K562 (cell line): Measurements from ENCODE around the gene FAM234A. TPM values are rescaled to one million over a fixed set of nuclear protein-coding genes. Genes with fewer than 3 reads are reported as not detected.

Source experiments
- DNMT1 ChIP-seq: fragments of 450-650 bp; IDR thresholded peaks from 2 replicates; pipeline ENCODE4 v1.6.1; 2016; ENCODE audit warnings: antibody characterized with exemption, mild to moderate bottlenecking
- ETV5 ChIP-seq: sonication (generic); formaldehyde crosslinking; IDR thresholded peaks from 2 replicates; pipeline ENCODE4 v1.4.0; 2020; ENCODE audit warnings: low read depth, mild to moderate bottlenecking, missing genetic modification reagents
- HEY1 ChIP-seq: fragments of 250-450 bp; sonication (Bioruptor Pico); IDR thresholded peaks from 2 replicates; pipeline ENCODE4 v1.5.0; 2020; ENCODE audit warnings: mild to moderate bottlenecking, moderate library complexity, borderline replicate concordance
- HNRNPLL ChIP-seq: fragments of 200-400 bp; formaldehyde crosslinking; IDR thresholded peaks from 2 replicates; pipeline ENCODE4 v1.6.1; 2017; ENCODE audit warnings: low read length, low read depth, mild to moderate bottlenecking; ENCODE audit not compliant: poor library complexity, severe bottlenecking
- KDM1A ChIP-seq, 2 experiments: fragments of 450-650 bp; IDR thresholded peaks; 2 replicates each; pipeline ENCODE4 v1.6.1; 2016; ENCODE audit warnings: mild to moderate bottlenecking in 2 of 2
- KLF13 ChIP-seq: fragments of 450-650 bp; IDR thresholded peaks from 2 replicates; pipeline ENCODE4 v1.6.1; 2016; ENCODE audit warnings: missing genetic modification characterization, low read depth, mild to moderate bottlenecking, missing compliant biosample characterization, moderate library complexity, borderline replicate concordance
- MYNN ChIP-seq, 2 experiments: sonication (generic); formaldehyde crosslinking in 1 of 2; IDR thresholded peaks; 2 replicates each; pipeline versions ENCODE4 v1.5.0 to v1.6.1; 2016 to 2020; ENCODE audit warnings: antibody characterized with exemption in 1 of 2, missing genetic modification reagents in 1 of 2
- NUFIP1 ChIP-seq: fragments of 450-650 bp; IDR thresholded peaks from 2 replicates; pipeline ENCODE4 v1.6.1; 2018; ENCODE audit not compliant: partially characterized antibody
- POLR2A ChIP-seq: fragments of 450-650 bp; conservative IDR thresholded peaks from 2 replicates; pipeline ENCODE4 v1.6.1; 2016
- PTRF ChIP-seq: fragments of 450-650 bp; IDR thresholded peaks from 2 replicates; pipeline ENCODE4 v1.6.1; 2016; ENCODE audit warnings: mild to moderate bottlenecking, missing genetic modification characterization, missing compliant biosample characterization
- WHSC1 ChIP-seq: IDR thresholded peaks from one replicate; pipeline ENCODE4 v1.6.1; 2012; ENCODE audit warnings: low read length, control low read depth, inconsistent platforms
- ZNF436 ChIP-seq: fragments of 250-450, 450-650 bp; sonication (Bioruptor Pico); formaldehyde crosslinking; IDR thresholded peaks from 2 replicates; pipeline ENCODE4 v1.7.0; 2020; ENCODE audit warnings: mild to moderate bottlenecking
- polyA plus RNA-seq, 8 experiments: library from polyadenylated mRNA; depleted of rRNA in 4 of 8; stranded (reverse) in 5 of 8; unstranded in 3 of 8; fragments of >200 nt; fragmentation: Nextera tagmentation in 2 of 8; fragmentation: Illumina TruSeq in 1 of 8; extraction: Ambion mirVana in 2 of 8; extraction: Trizol in 1 of 8; gene quantifications; 2 replicates each; pipeline versions ENCODE4 v1.2.1 to v1.2.3, GENCODE V29; 2011 to 2014; ENCODE audit warnings: inconsistent platforms in 1 of 8, missing spikeins in 1 of 8
- total RNA-seq, 7 experiments: library from RNA; depleted of rRNA in 6 of 7; stranded (reverse); fragments of >200 nt in 6 of 7; fragmentation: Illumina TruSeq in 2 of 7; extraction: Trizol in 2 of 7; gene quantifications; 2 replicates each; pipeline versions ENCODE4 v1.2.1 to v1.2.3, GENCODE V29; 2011 to 2021; ENCODE audit warnings: low replicate concordance in 1 of 7
- TF ChIP-seq, protein P1 (sequence below): sonication (generic); formaldehyde crosslinking; IDR thresholded peaks from 2 replicates; pipeline ENCODE4 v1.8.0; 2022; ENCODE audit warnings: mild to moderate bottlenecking, missing genetic modification reagents
- TF ChIP-seq, protein P2 (sequence below): fragments of 450-650 bp; IDR thresholded peaks from 2 replicates; pipeline ENCODE4 v1.6.1; 2016; ENCODE audit warnings: antibody characterized with exemption
- TF ChIP-seq, protein P3 (sequence below), 2 experiments: fragments of 200-800 bp in 1 of 2; sonication (Bioruptor generic) in 1 of 2; sonication (generic) in 1 of 2; formaldehyde crosslinking in 1 of 2; IDR thresholded peaks in 1 of 2; conservative IDR thresholded peaks in 1 of 2; 2 replicates each; pipeline versions ENCODE4 v1.5.0 to v1.6.1; 2016 to 2020; ENCODE audit warnings: missing compliant biosample characterization in 1 of 2, missing genetic modification characterization in 1 of 2, missing genetic modification reagents in 1 of 2
- TF ChIP-seq, protein P4 (sequence below), 2 experiments: fragments of 450-650 bp; IDR thresholded peaks; 2 replicates each; pipeline ENCODE4 v1.6.1; 2018; ENCODE audit warnings: mild to moderate bottlenecking in 2 of 2, low read depth in 1 of 2; ENCODE audit not compliant: partially characterized antibody in 2 of 2
- TF ChIP-seq, protein P5 (sequence below): fragments of 450-650 bp; IDR thresholded peaks from 2 replicates; pipeline ENCODE4 v1.6.1; 2018; ENCODE audit warnings: mild to moderate bottlenecking, low read depth; ENCODE audit not compliant: partially characterized antibody

Gene FAM234A
- total and polyA plus RNA-seq, 9 of the 15 experiments (the other 6 are each of a cell fraction or from before 2014, with no cell fraction given): 1.0 to 47.9 (median 15.0) TPM

DNA sequence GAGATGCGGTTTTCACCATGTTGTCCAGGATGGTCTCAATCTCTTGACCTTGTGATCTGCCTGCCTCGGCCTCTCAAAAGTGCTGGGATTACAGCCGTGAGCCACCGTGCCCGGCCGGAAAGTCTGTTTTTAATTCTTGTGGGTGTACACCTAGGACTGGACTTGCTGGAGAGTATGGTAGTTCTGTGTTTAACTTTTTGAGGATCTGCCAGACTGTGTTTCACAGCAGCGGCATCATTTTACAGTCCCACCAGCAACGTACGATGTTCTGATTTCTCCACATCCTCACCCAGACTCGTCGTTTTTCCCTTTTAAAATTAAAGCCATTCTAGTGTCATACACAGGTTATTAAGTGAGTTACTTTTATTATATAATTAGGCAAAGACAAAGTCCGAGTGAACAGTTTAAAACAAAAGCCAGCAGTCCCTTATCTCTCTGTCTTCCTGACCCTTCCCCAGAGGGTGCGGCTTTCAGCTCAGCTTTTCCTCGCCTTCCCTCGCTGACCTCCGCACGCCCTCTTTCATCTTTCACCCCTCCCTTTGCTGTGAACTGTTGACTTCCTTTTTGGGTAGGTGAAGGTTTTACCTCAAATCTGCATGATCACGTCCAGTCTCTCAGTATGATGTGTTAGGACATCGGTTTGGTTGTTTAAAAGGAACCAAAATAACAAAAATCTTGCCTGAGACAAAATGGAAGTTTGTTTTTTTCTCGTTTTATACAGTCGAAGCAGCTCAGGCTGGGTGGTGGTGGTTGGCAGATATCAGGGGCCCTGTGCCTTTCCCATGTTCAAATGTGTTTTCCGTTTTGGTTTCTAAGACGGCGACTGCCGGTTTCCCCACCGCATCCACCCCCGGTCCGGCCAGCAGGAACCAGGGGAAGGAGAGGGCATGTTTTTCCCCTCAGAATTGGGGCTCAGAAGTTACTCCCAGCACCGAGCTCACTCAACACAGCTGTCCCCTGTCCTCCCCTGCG is 18.0 kb downstream of the FAM234A start (continued):
- TF ChIP-seq HEY1 (no peak), WHSC1 (no peak), ZNF436 (no peak), PTRF (tag) (no peak), KLF13 (no peak), POLR2A (peak; percentile 41; the same call in 1 of the 2 replicates), MYNN (IDR thresholded peaks at IDR 0.05) (no peak), MYNN (CRISPR knock-in tag; IDR thresholded peaks at IDR 0.05) (no peak), HNRNPLL (no peak), KDM1A (IDR thresholded peaks at IDR 0.05) (peak; percentile 18 to 52; a peak in 1 of 4 replicates), DNMT1 (no peak), ETV5 (peak; percentile 58; the same call in 1 of the 2 replicates), NUFIP1 (peak; percentile 62)
- TF ChIP-seq, protein P1, sequence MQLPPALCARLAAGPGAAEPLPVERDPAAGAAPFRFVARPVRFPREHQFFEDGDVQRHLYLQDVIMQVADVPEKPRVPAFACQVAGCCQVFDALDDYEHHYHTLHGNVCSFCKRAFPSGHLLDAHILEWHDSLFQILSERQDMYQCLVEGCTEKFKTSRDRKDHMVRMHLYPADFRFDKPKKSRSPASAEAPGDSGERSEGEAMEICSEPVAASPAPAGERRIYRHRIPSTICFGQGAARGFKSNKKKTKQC (CRISPR knock-in tag): no peak; the same call in 1 of the 2 replicates
- TF ChIP-seq, protein P2, sequence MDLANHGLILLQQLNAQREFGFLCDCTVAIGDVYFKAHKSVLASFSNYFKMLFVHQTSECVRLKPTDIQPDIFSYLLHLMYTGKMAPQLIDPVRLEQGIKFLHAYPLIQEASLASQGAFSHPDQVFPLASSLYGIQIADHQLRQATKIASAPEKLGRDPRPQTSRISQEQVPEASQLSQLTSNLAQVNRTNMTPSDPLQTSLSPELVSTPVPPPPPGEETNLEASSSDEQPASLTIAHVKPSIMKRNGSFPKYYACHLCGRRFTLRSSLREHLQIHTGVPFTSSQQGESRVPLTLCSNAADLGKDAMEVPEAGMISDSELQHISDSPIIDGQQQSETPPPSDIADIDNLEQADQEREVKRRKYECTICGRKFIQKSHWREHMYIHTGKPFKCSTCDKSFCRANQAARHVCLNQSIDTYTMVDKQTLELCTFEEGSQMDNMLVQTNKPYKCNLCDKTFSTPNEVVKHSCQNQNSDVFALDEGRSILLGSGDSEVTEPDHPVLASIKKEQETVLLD: 0 out of 2 replicates have a peak, but pooled peaks have one; percentile 53
- TF ChIP-seq, protein P3, sequence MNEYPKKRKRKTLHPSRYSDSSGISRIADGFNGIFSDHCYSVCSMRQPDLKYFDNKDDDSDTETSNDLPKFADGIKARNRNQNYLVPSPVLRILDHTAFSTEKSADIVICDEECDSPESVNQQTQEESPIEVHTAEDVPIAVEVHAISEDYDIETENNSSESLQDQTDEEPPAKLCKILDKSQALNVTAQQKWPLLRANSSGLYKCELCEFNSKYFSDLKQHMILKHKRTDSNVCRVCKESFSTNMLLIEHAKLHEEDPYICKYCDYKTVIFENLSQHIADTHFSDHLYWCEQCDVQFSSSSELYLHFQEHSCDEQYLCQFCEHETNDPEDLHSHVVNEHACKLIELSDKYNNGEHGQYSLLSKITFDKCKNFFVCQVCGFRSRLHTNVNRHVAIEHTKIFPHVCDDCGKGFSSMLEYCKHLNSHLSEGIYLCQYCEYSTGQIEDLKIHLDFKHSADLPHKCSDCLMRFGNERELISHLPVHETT (CRISPR knock-in tag; conservative IDR thresholded peaks at IDR 0.05 in 1 of 2, IDR thresholded peaks at IDR 0.05 in 1 of 2): no peak
- TF ChIP-seq, protein P4, sequence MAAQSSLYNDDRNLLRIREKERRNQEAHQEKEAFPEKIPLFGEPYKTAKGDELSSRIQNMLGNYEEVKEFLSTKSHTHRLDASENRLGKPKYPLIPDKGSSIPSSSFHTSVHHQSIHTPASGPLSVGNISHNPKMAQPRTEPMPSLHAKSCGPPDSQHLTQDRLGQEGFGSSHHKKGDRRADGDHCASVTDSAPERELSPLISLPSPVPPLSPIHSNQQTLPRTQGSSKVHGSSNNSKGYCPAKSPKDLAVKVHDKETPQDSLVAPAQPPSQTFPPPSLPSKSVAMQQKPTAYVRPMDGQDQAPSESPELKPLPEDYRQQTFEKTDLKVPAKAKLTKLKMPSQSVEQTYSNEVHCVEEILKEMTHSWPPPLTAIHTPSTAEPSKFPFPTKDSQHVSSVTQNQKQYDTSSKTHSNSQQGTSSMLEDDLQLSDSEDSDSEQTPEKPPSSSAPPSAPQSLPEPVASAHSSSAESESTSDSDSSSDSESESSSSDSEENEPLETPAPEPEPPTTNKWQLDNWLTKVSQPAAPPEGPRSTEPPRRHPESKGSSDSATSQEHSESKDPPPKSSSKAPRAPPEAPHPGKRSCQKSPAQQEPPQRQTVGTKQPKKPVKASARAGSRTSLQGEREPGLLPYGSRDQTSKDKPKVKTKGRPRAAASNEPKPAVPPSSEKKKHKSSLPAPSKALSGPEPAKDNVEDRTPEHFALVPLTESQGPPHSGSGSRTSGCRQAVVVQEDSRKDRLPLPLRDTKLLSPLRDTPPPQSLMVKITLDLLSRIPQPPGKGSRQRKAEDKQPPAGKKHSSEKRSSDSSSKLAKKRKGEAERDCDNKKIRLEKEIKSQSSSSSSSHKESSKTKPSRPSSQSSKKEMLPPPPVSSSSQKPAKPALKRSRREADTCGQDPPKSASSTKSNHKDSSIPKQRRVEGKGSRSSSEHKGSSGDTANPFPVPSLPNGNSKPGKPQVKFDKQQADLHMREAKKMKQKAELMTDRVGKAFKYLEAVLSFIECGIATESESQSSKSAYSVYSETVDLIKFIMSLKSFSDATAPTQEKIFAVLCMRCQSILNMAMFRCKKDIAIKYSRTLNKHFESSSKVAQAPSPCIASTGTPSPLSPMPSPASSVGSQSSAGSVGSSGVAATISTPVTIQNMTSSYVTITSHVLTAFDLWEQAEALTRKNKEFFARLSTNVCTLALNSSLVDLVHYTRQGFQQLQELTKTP (IDR thresholded peaks at IDR 0.05; ENCODE audit: low read depth in 1 of 2, partially characterized antibody in 2 of 2): no peak
- TF ChIP-seq, protein P5, sequence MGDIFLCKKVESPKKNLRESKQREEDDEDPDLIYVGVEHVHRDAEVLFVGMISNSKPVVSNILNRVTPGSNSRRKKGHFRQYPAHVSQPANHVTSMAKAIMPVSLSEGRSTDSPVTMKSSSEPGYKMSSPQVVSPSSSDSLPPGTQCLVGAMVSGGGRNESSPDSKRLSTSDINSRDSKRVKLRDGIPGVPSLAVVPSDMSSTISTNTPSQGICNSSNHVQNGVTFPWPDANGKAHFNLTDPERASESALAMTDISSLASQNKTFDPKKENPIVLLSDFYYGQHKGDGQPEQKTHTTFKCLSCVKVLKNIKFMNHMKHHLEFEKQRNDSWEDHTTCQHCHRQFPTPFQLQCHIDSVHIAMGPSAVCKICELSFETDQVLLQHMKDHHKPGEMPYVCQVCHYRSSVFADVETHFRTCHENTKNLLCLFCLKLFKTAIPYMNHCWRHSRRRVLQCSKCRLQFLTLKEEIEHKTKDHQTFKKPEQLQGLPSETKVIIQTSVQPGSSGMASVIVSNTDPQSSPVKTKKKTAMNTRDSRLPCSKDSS: no peak
